HG02571 (cell line): ENCODE measurements around the gene CDH24.

Source experiments
- ATAC-seq: cut with Tn5 transposase; IDR thresholded peaks from one replicate; pipeline ENCODE4 v1.9.1; 2021; ENCODE audit warnings: mild to moderate bottlenecking, moderate library complexity; ENCODE audit not compliant: unreplicated experiment

The CDH24 gene

DNA sequence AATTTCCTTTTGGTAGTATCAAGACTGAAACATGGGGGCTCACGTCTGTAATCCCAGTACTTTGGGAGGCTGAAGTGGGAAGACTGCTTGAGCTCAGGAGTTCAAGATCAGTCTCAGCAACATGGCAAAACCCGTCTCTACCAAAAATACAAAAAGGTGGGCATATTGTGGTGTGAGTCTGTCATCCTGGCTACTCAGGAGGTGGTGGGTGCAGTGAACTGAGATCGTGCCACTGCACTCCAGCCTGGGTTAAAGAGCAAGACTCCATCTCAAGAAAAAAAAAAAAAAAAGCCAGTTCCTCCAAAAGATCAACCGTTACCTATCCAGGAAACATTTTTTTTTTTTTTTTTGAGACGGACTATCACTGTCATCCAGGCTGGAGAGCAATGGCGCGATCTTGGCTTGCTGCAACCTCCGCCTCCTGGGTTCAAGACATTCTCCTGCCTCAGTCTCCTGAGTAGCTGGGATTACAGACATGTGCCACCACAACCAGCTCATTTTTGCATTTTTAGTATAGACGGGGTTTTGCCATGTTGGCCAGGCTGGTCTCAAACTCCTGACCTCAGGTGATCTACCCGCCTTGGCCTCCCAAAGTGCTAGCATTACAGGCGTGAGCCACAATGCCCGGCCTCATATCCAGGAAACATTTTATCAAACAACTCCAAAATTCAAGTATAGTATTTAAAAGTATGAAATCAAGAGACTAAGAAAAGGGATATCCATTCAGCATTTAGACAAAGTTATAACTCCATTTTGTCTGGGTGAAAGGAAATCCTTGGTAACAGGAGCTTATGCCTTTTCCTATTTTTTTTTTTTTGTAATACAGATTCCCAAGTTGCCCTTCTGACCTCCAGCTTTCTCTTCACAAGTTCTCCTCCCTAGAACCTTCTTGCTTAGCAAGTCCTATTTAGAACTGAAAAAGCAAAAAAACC, 34.2 kb upstream of the CDH24 start:
- ATAC-seq = no peak

DNA sequence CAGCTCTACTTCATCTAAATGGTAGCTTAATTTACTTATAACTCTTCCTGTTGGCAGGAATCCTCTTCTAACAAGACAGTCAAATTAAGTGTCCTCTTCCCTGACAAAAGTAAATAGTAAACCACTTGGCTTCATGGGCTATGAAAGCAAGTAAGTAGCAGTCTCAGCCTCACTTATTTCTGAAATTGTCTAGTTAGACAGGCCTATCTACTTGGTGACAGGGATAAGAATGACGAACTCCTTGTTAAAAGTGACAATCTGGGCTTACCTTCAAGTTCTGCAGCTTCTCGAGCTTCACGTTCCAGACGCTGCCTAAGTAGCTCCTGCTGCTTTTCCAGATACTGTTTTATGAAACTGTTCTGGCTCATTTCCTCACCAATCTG, 32.9 kb upstream of the CDH24 start:
- ATAC-seq = no peak

DNA sequence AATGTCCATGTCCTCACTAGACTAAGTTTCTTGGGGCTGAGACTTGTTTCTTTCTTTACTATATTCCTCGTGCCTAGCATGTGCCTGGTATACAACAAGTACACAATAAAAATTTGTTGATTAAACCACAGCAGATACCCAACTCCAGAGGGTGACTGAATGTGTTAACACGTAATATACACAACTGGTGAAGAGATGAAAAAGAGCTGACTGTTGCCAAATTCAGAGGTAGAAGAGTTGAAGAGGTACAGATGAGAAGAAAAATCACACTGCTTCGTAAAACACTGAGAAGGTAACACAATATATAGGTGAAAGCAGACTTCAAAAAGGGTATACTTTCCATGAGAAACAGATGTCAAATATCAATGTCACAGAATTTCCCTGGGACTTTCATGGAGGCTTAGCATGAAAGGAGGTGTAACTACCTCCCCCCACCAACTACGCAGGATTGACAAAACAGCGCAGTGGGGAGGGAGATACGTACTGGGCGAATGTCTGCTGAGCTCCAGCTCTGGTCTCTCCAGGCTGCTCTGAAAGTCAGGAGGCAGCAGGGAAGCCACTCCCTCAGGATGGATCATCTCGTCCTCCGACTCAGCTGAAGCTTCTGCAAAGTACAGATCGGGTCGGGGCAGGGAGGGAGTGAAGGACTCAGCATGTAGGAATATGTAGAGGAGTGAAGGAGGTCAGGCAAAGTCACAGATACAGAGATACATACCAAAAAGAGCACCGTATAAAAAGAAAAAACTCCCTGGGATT, 32.4 kb upstream of the CDH24 start:
- no peak for ATAC-seq

DNA sequence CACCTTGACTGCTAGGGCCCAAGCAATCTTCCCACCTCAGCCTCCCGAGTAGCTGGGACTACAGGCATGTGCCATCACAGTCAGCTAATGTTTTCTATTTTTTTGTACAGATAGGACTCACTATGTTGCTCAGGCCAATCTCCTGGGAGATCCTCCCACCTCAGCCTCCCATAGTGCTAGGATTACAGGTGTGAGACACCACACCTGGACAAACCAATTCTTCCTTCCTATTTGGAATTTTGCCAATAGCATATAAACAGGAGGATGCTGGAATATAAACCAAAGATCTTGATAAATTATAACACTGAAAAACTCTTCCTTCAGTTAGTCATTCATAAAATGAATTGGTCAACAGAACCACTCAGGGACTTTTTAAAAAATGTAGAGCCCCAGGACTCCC, 29.2 kb upstream of the CDH24 start:
- no peak for ATAC-seq

DNA sequence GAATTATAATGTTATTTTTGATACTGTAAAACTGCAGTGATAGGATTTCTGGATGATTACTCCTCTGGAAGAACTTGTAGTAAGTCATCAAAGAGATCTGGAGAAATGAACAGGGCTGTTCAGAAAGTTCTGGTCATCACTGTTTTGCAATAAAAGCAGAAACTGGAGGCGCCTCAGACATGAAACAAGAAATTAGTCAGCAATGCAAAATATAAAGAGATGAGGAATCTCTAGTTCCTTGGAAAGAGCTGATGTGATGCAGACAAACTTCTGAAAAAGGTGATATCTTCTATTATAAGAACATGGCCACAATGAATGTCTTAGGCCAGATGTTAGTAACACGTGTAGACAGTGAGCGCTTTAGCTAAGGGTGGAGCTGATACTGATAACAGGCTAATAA, 28.1 kb upstream of the CDH24 start:
- no peak for ATAC-seq

DNA sequence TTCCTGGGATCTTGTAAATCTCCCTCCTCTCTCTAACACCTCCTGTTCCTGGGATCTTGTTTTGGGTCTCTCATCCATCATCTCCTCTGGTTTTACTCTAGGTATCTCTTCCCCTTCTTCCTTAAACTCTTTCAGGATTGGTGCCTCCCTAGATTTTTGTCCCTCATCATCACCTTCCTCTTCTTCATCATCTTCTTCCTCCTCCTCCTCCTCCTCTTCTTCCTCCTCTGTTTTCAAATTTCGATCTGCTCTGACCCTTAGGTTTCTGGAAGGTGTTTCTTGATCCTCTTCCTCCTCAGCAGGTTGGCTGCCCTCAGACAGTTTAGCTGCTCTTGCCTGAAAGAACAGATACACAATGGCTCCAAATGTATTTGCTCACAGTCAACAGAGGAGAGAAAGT, 23.2 kb upstream of the CDH24 start:
- ATAC-seq = no peak

DNA sequence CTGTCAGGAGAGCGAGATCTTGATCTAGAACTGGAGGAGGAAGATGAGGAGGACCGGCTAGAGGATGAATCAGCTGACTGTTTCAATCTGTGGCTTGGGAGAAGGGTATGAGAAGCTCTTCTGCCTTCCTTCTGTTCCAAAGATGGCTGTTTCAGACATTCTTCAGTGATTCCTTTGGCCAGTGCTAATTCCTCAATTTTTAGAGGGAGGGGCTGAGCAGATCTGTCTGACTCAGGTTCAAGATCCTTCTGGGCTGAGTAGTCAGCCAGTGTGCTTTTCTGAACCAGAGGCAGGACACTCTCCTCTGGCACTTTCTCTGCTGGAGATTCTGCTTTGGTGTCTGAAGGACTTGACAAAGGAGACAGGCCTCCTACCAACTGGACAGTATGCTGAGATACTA, 22.4 kb upstream of the CDH24 start:
- no peak for ATAC-seq

DNA sequence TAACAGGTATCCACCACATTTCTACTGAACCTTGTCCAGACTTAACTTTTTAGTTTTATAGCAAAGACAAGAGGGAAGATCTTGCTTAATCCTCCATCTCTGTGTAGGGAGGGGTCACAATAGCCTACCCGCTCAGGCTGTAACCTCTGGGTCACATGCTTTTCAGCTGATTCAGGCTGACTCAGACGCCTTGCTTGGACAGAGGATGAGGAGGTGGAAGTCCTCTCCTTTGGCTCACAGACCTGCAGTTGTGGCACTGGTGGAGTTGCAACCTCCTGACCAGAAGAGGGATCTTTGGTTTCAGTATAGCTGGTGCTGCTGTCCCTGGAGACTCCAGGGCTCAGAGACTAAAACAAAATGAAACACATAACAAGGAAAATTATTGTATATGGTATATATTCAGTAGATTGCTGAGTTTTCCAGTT, 21.4 kb upstream of the CDH24 start:
- ATAC-seq = no peak

DNA sequence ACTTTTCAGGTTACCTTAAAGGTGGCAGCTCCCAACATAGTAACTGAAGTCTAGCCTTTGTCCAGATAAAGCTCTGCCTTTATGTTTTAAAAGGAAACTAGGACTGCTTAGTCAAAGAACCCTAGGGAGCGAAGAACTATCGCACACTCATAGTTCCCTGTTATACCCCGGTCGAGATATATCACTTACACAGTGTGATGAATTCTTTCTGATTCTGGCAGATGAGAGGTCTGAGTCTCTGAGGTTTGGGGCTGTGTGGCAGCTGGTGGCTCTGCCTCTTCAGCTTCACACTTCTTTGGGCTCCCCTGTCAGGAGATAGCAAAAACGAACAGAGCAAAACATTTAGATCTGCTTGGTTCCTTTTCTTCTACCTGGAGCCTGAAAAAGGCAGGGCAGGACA, 20.6 kb upstream of the CDH24 start:
- no peak for ATAC-seq

DNA sequence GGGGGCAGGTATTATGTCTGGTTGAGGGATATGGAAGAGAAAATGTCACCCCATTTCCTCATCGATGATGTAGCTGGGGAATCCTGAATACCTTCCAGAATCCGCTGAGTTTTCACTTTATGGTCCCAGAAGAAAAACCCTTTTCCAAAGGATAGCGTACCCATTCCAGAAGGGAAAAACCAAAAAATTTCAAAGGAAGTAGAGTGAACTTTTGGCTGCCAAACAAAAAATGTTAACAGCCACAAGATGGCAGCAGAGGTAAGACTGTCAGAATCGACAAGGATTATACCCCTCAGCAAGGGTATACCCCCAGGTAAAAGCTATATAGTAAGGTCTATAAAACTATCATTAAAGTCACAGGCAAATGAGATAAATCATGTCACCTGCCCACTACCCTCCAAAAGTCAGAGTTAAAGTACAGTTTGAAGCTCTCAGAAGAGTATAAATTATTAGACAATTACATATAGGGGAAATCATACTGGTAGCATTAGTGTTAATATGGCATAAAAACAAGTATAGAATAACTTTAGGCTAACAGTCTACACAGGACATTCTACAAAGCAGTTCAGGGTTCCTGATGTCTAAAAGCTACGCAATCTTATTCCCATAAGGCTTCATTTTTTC, 19.6 kb upstream of the CDH24 start:
- ATAC-seq = no peak

DNA sequence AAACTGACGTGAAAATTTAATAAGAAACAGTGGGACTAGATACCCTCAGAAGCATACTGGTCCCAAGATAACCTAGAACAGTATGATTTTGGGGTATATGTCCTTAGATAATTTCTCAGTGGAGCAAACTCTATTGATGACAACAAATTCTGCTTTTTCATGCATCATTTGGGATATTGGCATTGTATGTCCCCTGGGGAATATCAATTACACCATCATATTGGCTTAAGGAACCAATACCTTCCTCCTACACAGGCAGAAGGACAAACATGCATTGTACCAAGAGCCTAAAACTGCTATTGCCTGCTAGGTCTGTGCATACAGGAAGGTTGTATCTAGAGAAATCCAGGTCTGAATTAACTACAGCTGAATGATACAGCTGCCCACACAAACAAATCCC, 17.6 kb upstream of the CDH24 start:
- no peak for ATAC-seq

DNA sequence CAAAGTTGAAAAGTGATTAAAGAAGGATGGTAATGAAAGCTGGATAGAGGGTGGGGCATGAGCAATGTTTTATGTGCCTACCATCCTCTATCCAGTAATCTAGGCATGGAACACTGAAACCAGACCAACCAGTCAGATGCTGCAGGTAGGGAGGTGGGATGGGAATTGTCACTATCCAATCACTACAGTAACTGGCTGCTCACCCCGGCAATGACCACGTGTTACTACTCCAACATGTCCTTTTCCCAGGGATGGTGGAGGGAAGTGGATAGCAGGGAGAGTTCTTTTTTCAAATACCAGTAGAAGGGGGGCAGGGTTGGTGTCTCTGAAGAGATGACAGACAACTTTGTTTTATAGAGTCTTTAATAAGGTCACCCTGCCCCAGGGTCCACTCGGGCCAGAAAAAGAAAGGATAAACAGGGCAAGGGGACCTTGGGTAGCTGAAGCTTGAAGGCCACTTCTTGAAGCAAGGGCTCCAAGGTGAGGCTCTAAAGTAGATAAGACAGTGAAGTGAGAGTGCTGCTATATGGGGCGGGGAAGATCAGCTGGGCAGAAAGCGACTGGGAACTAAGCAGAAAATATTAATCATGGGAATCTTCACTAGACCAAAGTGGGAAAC, 14.7 kb upstream of the CDH24 start:
- no peak for ATAC-seq

DNA sequence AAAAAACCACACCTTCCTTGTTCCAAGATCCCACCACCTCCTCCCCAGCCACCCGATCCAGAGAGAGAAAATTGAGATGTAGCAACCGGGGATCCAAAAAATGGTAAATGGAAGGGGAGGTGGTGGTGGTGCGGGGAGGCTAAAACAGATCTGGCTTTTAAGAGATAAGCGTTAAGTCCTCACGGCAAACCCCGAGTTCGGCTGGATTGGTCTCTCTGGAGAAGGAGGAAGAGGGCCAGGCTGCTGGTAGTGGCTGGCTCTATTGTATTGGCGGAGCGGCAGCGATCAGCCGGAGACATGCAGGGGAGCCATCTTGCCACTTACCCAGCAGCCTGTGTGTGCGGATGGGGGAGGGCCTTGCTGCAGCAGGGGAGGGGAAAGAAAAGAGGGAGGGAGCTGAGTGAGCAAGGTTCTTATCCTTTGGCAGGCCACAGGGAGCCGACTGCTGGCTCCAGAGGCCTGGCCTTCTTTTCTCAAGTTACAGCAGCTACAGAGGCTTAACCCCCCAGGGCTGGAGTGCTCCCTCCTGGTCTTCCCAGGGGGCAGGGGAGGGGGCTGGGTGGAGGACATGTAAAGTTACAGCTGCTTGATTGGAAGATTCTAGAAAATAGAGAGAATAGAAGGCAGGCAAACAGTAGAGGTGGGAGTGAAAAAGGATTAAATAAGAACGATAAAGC, 14.1 kb upstream of the CDH24 start:
- peak; percentile 90 for ATAC-seq

DNA sequence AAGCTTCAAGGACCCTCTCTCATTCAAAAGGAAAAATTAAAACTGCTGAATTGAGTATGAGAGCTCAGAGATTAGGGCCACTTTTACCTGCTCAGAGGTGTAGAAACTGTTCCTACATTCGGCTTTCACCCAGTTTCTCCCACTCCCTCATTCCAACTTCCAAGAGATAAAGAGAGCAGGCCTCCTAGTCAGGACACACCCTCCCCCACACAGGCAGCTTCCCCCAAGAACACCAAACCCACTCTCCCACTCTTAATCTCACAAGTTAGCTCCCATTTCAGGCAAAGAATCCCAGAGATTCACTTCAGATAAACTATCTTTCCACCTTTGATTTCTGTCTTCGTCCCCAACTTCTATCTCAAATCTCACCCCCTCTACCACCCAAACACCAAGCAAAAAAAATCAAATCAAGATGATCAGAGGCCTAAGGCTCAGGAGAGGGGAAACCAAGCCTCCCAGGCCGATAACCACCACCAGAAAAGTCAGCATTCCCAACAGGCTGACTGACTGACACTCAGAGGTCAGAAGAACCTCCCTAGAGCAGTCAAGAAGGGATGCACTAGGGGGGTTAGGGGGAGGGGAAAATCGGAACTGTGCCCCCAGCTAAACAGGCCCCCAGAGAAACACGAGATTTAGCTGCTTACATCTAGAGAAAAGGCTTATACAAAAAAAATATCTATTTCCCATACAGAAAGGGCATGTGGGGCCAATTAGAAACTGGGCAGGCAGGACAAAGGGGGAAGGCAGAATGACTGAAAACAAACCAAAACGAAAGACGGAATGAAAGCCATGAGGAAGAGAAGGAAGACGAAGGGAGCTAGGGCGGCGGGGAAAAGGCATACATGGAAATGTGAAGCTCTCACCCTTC, 13.2 kb upstream of the CDH24 start:
- no peak for ATAC-seq

DNA sequence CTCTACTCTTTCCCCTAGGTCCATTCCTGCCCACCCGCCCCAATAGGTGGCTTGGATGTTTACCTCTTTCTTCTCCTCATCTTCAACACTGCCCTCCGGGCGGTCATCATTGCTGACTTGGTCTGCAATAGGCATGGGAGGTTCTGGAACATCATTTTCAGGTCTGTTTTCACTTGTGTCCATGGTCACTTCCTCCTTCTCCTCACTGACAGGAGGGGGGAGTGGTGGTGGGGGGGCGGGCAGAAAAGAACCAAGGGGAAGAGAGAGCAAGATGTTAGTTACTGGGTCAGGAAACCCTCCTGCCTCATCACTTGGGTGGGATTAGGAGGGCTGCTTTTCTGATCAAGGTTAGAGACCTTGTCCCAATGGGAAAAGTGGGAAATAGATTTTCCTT, 12.1 kb upstream of the CDH24 start:
- no peak for ATAC-seq

DNA sequence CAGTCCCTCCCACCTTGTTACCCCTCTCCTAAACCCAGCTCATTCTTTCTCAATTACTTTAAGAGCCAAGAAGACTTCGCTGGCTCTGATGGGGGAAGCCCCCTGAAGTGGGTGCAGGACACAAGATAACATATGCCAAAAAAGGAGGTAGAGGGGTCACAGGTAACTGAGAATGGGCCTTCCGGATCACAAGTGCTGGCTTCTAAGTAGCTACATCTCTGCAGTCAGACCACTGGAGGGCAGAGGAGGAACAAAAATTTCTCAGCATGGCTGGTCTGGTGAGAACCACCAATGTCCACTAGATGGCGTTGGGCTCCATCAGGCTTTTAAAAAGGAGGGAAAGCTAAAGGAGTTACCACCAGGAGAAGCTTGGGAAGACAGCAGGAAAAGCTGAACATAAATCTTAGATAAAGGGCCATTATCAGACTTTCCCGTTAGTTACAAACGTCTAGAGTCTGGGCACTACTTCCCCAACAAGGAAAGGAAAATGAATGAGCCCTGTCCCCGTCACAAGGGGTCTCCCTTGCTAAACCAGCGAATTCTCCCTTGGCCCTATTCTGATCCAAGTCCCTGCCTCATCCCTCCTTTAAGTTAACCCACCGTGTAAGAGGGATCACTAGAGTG, 11.6 kb upstream of the CDH24 start:
- peak; percentile 58 for ATAC-seq

DNA sequence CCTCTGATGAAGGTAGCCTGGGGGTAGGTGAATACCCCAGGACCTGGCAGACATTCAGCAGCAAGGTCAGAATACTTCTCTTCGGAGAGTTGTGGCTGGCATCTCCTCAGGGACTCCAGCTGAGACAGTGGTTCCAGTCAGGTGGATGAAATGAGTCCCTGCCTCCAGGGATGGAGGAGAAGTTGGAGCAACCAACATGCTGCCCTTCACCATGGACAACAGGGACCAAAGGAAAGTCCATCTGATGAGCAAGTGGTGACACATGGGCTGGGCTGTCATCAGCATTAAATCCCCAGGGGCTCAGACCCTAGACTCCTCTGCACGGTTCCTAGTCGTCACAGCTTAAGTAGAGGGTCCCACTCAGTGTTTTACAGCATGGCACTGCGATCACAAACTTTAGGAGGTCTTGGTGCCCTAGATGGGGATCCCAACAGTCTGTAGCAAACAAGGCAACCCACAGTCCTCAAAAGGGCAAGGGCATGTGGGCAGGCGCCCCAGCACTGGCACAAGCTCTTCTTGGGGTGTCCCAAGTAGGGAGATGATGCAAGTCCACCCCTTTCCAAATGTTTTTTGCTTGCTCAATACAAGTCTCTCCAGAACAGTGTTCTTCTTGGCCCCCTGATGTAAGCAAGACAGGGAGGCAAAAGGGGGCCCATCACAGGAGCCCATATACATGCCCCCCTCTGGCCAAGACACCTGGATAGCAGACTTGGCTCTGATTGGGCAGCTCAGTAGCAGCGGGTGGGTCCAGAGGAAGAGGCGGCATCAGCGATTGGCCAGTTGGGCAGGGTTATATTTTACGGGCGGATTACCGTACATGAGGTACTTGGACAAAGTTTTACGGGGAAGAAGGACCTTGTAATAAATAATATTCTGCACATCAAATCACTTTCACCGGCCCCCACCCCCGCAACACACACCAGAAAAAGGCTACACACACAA, 10.8 kb upstream of the CDH24 start:
- ATAC-seq = no peak
